AG04450 (cell line): ENCODE data around the gene PAX2. TPM values are rescaled to one million over a fixed set of nuclear protein-coding genes. Genes with fewer than 3 reads are reported as not detected.

Experiments
- CTCF ChIA-PET: fragments of 300-600, 350-600 bp; formaldehyde crosslinking; extraction: SDS; loops from one replicate; lab custom pipeline; 2022; ENCODE audit warnings: antibody characterized with exemption, inconsistent platforms; lab: Charles Lee
- POLR2A ChIA-PET: fragments of 350-600 bp; formaldehyde crosslinking; extraction: SDS; loops from one replicate; lab custom pipeline; 2021; ENCODE audit warnings: antibody characterized with exemption, inconsistent platforms; lab: Yijun Ruan, JAX
- DNase-seq: peaks from one replicate; pipeline ENCODE4 v3.0.0-alpha.2; 2011; ENCODE audit warnings: low read depth, low spot score
- H3K27ac ChIP-seq: one replicate; pipeline ENCODE4 v1.5.1; 2012; ENCODE audit warnings: low read depth, low read length, control low read depth
- H3K27me3 ChIP-seq: one replicate; pipeline ENCODE4 v1.6.0; 2012; ENCODE audit warnings: low read length; ENCODE audit not compliant: control insufficient read depth, insufficient read depth
- H3K4me3 ChIP-seq: 2 replicates; pipeline ENCODE4 v1.5.1; 2011; ENCODE audit warnings: mild to moderate bottlenecking, low read depth, low read length, control low read depth
- H3K9me3 ChIP-seq: 2 replicates; pipeline ENCODE4 v1.5.1; 2012; ENCODE audit warnings: low read length; ENCODE audit not compliant: control insufficient read depth, insufficient read depth
- polyA plus RNA-seq: library from polyadenylated mRNA; depleted of rRNA; stranded (reverse); fragments of >200 nt; gene quantifications from 2 replicates; pipeline ENCODE4 v1.2.3, GENCODE V29; 2011
- TF ChIP-seq, protein P1 (sequence below): IDR thresholded peaks from 2 replicates; pipeline ENCODE4 v1.5.1; 2011; ENCODE audit warnings: low read depth, low read length, control low read depth, inconsistent platforms

PAX2 gene
- polyA plus RNA-seq, 1 experiment, result not detected

DNA sequence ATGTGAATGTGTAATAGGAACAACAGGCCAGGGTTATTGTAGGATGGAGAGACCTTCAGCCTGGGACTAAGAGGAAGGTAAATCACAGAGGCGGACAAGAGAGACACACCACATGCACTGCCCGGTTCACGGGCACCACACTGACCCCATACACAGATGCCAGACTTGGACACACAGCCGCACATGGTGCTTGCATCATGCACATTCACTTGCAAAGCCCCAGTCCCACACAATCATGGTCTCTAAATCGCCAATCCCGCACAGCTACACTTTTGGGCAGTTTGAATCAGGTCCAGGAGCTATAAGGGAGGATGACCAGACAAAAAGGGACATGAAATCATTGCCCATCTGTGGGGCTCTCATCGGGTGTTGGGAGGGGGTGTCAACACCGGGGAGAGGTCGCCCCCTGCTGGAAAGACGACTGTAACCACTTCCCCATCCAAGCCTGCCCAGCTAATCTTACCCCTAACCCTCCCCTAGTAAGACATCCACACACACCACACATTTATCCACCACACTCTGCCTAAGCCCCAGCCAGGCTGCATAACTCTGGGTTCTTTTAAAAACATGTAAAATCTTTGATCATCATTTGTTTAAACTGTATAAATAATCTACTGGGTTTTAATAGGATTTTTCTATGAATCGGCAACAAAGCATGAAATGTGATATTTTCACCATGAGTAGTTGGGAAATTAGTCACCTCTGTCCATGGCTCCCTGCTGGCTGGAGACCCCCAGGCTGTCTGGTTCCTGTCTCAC, 126.8 kb downstream of the PAX2 start:
- Histone ChIP-seq H3K27me3 (peaks cover 7% of the 10 kb centered on the region), H3K9me3 (no peaks in the 10 kb centered on the region), H3K4me3 (no peak overlapping the region), H3K27ac (no peak overlapping the region)
- peak; percentile 37 for DNase-seq
- TF ChIP-seq, protein P1, sequence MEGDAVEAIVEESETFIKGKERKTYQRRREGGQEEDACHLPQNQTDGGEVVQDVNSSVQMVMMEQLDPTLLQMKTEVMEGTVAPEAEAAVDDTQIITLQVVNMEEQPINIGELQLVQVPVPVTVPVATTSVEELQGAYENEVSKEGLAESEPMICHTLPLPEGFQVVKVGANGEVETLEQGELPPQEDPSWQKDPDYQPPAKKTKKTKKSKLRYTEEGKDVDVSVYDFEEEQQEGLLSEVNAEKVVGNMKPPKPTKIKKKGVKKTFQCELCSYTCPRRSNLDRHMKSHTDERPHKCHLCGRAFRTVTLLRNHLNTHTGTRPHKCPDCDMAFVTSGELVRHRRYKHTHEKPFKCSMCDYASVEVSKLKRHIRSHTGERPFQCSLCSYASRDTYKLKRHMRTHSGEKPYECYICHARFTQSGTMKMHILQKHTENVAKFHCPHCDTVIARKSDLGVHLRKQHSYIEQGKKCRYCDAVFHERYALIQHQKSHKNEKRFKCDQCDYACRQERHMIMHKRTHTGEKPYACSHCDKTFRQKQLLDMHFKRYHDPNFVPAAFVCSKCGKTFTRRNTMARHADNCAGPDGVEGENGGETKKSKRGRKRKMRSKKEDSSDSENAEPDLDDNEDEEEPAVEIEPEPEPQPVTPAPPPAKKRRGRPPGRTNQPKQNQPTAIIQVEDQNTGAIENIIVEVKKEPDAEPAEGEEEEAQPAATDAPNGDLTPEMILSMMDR, result peak; percentile 64
- ChIA-PET POLR2A (interaction anchor here (0.6 kb wide), 1 partner anchor 10 kb away, joined by 3 read pairs; no protein-coding TSS in a partner anchor), CTCF (interaction anchor here (0.8 to 1.8 kb wide), 6 partner anchors 11 to 356 kb away, joined by 3 to 4 read pairs (median 4); no protein-coding TSS in a partner anchor)

DNA sequence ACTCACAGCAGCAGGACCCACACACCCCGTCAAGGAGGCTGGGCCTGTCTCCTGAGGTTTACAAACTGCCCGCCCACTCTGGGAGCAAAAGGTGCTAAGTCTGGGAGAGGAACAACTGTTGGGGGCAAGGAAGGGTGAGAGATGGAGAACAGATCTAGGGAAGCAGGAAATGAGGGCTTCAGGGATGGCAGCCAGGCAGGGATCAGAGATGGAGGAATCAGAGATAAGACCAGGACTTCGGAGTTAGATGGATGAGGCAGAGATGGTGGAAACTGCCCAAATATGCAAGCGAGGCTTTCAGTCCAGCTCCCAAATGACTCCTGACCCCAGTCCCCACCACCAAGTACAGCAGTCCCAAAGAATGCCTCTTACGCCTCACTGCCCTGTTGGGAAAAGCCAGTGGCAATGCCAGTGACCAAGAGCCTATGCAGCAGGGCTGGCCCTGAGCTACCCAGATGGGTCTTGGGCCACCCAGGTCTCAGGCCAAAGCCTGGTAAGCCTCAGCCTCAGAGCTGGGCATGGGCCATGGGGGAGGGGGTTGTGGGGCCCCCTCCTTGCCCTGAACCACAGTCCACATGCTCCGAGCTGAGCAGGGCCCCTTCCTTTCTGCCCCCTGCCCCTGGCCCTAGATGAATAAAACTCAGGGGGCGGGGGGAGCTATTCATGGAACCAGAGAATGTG, 127.9 kb downstream of the PAX2 start:
- POLR2A ChIA-PET, result no interaction called here
- DNase-seq, result no peak
- TF ChIP-seq, protein P1, result no peak
- no peaks in the 10 kb centered on the region for H3K9me3 ChIP-seq
- H3K27me3 ChIP-seq, result peaks cover 2% of the 10 kb centered on the region
- H3K4me3 ChIP-seq, result no peak overlapping the region
- H3K27ac ChIP-seq, result no peak overlapping the region
- CTCF ChIA-PET, result no interaction called here

DNA sequence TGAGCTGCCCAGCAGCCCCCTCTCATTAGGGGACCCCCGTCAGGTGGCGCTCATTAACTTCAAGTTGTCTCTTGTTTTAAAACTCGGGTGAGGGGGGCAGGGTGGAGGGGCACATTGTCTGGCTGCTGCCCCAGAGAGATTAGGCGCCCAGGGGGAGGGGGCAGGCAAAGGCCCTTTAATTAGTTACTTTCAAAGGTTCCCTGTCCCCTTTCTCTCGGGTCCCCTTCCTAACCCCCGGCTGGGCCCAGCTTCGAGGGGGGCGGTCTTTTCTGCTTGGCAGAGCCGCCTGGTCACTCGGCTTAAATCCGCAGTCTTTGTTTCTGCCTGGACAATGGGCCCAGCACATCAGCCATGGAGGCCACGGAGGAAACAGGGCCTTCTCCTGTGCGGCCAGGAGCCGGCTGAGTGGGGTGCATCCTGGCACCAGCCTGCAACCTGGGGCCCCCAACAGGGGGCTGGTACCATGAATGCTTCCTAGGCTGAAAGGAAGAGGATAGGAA, 128.5 kb downstream of the PAX2 start:
- DNase-seq, result no peak
- H3K27ac ChIP-seq, result no peak overlapping the region
- ChIA-PET POLR2A (no interaction called here), CTCF (interaction anchor here (1.1 kb wide), 1 partner anchor 14 kb away, joined by 3 read pairs; no protein-coding TSS in a partner anchor)
- H3K27me3 ChIP-seq, result peaks cover 2% of the 10 kb centered on the region
- TF ChIP-seq, protein P1, result no peak
- no peak overlapping the region for H3K4me3 ChIP-seq
- no peaks in the 10 kb centered on the region for H3K9me3 ChIP-seq

DNA sequence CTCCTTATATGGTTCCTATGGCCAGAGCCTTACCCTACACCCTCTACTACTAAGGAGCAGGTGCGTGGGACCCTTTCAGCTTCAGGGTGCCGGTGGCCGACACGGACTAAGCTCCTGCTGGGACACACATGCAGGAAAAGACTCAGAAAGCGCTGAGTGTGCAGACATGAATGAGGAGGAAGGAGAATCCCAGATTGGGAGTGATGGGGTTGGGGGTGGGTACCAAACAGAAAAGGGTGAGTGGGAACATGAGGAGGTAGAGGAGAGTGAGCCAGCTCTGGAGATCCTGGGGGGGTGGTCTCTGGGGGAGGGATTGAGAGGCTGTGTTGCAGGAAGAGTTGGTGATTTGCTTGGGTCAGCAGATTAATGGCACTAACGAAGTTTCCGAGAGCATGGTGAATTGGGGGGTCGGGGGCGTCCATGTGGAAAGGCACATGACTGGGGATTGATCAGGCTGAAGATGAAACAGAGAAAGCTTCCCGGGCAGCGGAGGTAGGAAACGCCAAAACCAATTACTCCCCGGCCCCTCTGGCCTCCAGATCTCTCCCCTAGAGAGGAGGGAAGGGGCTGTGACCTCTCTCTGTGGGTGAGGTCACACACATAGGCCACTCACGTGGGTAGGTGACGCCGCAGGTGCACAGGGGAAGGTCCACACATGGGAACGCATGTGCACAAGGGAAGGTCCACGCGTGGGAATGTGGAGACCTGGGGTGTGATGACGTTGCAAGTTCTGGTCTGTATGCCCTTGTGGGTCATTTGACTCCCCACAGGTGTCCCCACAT, 129.5 kb downstream of the PAX2 start:
- CTCF ChIA-PET, result interaction anchor here (0.6 to 2.3 kb wide), 4 partner anchors 13 to 1524 kb away, joined by 3 to 9 read pairs (median 4); no protein-coding TSS in a partner anchor
- no peaks in the 10 kb centered on the region for H3K27me3 ChIP-seq
- POLR2A ChIA-PET, result no interaction called here
- H3K4me3 ChIP-seq, result no peak overlapping the region
- TF ChIP-seq, protein P1, result no peak
- DNase-seq, result no peak
- H3K9me3 ChIP-seq, result no peaks in the 10 kb centered on the region
- H3K27ac ChIP-seq, result no peak overlapping the region
